Measurements from ENCODE around the gene REEP6. TPM values are rescaled to one million over a fixed set of nuclear protein-coding genes. Genes with fewer than 3 reads are reported as not detected.

Gene REEP6
- total RNA-seq, 4 donors from 2014 or later = 3.1 to 19.0 (median 3.7) TPM

DNA sequence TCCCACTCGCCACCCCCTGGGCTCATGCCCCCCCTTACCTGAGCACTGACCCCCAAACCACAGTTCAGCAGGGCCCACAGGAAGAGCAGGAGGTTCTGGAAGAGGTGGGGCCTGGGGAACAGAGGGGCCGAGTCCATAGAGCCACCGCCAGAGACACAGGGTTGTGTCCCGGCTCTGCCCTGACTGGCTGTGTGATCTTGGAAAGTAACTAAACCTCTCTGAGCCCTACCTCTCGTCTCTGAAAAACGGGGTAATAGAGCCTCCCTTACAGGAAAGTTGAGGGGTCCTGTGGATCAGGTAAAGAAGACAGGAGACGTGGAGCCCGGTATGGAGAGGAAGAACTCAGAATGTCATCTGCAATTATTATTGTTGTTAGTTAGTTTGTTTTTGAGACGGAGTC lies 19.8 kb downstream of the REEP6 start:
- TF ChIP-seq, protein P1, sequence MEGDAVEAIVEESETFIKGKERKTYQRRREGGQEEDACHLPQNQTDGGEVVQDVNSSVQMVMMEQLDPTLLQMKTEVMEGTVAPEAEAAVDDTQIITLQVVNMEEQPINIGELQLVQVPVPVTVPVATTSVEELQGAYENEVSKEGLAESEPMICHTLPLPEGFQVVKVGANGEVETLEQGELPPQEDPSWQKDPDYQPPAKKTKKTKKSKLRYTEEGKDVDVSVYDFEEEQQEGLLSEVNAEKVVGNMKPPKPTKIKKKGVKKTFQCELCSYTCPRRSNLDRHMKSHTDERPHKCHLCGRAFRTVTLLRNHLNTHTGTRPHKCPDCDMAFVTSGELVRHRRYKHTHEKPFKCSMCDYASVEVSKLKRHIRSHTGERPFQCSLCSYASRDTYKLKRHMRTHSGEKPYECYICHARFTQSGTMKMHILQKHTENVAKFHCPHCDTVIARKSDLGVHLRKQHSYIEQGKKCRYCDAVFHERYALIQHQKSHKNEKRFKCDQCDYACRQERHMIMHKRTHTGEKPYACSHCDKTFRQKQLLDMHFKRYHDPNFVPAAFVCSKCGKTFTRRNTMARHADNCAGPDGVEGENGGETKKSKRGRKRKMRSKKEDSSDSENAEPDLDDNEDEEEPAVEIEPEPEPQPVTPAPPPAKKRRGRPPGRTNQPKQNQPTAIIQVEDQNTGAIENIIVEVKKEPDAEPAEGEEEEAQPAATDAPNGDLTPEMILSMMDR (IDR thresholded peaks at IDR 0.05; ENCODE audit: low read depth) = no peak

DNA sequence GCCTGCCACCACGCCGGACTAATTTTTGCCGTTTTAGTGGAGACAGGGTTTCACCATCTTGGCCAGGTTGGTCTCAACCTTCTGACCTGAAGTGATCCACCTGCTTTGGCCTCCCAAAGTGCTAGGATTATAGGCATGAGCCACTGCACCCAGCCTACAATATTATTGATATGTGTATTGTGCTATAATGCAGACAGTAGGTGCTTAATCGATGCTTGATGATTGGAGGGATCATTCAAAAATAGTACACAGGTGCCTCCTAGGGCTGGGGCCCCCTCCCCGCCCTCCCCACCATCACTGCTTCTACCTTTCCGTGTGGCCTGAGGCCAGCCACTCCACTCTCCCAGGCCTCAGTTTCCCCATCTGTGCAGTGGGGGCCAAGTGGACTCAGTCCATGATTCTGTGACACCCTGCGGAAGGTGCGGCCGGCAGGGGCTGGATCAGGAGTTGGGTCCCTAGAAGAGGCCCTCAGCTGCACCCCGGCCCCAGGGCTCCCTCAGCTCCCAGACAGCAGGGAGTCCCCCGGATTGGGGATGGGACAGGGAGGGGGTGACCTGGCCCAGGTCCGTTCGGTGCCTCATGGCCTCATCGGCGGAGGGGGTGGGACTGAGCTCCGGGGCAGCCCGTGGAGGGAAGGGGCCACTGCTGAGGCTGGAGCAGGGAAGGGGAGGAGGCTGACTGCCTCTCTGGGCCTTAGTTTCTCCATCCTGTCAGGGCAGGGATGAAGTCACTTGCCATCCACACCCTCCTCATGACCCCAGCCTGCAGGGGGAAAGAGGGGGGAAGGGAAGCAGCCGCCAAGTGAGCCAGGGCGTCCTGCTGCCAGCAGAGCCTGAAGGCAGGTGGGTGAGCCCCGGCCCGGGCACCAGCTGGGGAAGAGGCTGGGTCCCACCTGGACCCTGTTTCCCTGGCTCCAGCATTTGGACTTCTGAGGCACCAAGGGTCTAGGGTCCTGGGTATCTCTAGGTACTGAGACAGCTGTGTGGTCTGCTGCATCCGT lies 20.6 kb downstream of the REEP6 start:
- TF ChIP-seq, protein P1 (IDR thresholded peaks at IDR 0.05; ENCODE audit: low read depth) = no peak

DNA sequence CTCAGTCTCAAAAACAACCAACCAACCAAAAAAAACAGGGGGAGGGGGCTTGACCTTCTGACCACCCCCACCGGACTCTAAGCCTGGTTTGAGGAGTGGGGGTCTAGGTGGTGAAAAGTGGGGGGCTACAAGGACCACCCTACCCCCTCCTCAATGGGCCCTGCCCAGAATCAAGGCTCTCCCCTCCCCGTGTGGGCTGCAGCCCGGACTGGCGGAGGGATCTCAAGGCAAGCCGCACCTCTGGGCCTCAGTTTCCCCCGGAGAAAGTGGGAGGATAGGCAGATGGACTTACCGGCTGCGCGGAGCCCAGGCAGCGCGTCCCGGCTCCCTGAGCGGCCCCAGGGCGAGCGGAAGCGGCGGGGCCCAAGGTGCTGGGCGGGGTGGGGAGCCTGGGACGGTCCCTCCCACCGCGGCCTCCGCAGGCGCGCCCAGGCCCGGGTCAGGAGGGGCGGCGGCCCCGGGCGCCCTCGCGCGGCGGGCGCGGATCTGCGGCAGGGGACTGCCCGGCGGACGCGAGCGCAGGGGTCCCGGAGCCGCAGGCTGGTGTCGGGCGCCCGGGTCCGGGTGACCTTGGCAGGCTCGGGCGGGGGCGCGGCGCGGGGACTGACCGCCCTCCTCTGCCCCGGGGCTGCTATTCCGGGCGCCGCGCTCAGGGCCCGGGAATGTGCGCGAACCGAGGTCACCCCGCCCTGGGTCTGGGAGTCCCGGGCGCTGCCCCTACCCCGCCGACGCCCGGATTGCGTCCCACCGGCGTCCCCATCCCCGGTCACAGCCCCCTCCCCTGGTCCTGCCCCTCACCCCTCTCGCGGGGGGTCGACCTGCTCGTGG lies 21.9 kb downstream of the REEP6 start, which contains the start of gene ADAMTSL5:
Gene ADAMTSL5 (minus strand): TSS at position 349 of the 828 bp plus-strand sequence. CDS start 2,076 bp downstream, outside the sequence.
- TF ChIP-seq, protein P1 (IDR thresholded peaks at IDR 0.05; ENCODE audit: low read depth) = no peak

DNA sequence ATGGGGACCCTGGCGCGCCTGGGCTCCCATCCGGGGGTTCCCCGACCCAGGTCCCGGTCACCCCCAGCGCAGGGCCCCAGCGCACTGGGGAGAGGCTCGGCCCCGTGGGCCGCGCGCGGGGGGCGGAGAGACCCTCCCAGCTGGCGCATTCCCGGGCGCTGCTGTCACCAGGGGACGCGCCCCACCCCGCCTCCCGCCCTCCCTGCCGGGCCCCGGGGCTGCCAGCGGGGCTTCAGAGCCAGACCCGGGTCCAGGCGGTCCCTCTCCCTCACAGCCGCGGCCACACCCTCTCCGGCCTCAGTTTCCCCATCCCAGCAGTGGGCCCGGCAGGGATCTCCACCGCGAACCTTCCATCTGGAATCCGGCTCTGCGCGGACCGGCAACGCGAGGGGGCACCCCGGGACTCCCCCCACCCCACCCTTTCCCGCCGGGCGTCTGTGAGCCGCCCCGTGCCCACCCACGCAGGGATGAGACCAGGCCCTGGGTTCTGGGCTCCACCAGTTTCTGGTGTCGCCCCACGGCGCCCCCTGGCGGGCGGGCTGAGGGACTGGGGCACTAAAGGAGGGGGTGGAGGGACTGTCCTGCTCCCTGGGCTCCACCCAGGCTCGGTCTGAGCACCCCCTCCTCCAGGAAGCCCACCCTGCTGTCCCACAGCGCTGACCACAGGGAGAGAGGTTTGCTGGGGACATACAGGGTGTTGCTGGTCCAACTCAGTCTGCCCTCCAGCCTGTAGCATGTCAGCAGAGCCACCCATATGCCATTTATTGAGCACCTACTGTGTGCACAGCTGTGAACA lies 22.7 kb downstream of the REEP6 start:
- TF ChIP-seq, protein P1 (IDR thresholded peaks at IDR 0.05; ENCODE audit: low read depth) = no peak

DNA sequence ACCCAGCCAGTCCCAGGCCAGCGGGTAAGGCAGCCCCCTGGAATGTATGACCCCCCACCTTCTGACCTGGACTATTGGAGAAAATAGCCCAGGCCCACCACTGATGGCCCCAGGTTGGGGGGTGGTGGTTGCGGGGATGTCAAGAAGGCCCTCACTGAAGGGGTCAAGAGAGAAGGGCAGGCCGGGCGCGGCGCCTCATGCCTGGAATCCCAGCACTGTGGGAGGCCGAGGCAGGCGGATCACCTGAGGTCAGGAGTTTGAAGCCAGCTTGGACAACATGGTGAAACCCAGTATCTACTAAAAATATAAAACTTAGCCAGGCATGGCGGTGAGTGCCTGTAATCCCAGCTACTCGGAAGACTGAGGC lies 23.3 kb downstream of the REEP6 start:
- TF ChIP-seq, protein P1 (IDR thresholded peaks at IDR 0.05; ENCODE audit: low read depth) = no peak

DNA sequence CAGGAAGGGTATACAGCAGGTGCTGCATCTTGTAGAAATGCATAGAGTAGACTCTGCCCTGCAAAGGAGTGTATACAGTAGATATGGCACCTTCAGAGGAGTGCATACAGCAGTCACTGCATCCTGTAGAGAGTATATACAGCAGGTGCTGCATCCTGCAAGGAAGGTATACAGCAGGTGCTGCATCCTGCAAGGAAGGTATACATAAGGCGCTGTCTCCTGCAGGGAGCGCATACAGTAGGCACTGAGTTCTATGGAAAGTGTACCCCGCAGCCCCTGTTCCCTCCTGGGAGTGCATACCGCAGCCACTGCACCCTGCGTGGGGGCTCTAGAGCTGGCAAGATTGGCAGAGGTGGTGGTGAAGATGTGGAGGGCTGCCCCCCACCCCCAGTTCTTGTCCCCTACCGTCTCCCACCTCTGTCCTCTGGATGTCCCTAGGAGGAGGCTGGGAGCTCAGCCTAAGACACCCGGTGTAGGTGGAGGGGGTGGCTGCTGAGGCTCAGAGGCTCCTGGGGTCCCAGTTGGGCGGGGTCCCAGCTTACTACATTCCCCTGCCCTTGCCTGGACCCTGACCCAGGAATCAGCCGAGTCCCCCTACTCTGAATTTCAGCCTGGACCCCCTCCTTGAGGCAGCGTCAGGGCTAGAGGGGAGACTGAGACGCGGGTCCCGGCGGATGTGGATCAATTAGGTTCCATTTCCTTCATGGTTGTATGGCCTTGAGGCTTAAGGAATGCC lies 24.2 kb downstream of the REEP6 start:
- TF ChIP-seq, protein P1 (IDR thresholded peaks at IDR 0.05; ENCODE audit: low read depth) = no peak

Measured in subcutaneous adipose tissue (tissue), 4 donors.